Stimulated activated CD4-positive, alpha-beta T cell treated with anti-CD3 and anti-CD28 coated beads, Interleukin-12 subunit alpha, Interleukin-12 subunit beta, amount 100 ng/mL, for 4 hours (primary cell): ENCODE measurements around the gene PSEN1.
"Not testable (repeated sequence)": the region's sequence is repeated elsewhere in the genome, so short reads cannot be mapped to it uniquely, and the experiment has no call there.

ENCODE experiments used
- DNase-seq: peaks from one replicate; pipeline ENCODE4 v3.0.0-alpha.2; 2020

PSEN1 gene

DNA sequence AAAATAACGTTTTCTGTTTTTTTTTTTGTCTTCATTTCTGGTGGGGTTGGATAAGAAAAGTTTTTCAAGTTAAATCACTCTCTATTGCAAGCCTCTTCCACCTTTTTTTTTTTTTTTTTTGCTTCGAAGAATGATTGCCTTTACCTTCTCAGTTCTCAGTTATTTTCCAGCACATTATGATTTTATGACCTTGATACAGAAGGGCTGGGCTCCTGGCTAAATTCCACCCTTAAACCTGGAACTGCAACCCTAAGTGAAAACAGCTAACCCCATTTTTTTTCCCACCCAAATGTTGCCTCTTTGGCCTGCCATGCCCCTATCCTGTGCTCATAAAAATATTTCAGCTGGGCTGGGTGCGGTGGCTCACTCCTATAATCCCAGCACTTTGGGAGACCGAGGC is 31.4 kb downstream of the PSEN1 start:
- DNase-seq = no peak

DNA sequence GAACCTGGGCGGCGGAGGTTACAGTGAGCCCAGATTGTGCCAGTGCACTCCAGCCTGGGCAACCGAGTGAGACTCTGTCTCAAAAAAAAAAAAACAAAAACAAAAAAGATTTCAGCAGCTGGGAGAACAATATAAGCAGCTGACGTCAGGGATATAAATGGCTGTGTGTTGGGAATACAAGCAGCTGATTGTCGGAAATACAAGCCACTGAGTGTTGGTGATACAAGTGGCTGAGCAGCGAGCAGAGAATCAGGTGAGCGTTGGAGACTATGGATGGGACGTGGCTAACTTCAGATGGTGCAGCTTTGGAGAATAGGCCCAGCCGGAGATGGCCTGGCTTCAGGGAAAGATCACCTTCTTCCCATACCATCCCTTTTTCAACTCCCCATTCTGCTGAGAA is 32.0 kb downstream of the PSEN1 start:
- no peak for DNase-seq

DNA sequence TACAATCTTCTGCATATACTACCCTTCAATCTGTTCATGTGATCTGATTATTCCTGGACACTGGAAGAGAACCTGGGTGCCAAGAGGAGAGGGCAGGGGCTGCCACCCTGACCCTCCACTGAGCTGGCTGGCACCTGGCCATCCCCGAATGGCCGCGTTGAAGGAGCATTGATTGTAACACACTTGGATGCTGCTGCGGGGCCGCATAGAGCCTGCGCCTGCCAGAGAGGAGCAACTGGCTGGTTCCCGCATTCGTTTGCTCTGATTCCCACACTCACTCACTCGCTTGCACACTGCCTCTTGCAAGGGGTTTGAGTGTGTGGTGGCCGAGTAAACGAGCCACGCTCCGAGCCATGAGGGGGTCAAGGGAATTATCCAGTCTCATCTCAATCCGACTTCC is 32.4 kb downstream of the PSEN1 start:
- no peak for DNase-seq

DNA sequence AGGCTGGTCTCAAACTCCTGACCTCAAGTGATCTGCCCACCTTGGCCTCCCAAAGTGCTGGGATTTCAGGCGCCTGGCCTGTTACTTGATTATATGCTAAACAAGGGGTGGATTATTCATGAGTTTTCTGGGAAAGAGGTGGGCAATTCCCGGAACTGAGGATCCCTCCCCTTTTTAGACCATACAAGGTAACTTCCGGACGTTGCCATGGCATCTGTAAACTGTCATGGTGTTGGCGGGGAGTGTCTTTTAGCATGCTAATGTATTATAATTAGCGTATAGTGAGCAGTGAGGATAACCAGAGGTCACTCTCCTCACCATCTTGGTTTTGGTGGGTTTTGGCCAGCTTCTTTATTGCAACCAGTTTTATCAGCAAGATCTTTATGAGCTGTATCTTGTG is 33.5 kb downstream of the PSEN1 start:
- DNase-seq = not testable (repeated sequence)

DNA sequence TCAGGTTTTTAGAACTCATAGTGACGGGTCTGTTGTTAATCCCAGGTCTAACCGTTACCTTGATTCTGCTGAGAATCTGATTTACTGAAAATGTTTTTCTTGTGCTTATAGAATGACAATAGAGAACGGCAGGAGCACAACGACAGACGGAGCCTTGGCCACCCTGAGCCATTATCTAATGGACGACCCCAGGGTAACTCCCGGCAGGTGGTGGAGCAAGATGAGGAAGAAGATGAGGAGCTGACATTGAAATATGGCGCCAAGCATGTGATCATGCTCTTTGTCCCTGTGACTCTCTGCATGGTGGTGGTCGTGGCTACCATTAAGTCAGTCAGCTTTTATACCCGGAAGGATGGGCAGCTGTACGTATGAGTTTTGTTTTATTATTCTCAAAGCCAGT is 34.4 kb downstream of the PSEN1 start:
- no peak for DNase-seq

DNA sequence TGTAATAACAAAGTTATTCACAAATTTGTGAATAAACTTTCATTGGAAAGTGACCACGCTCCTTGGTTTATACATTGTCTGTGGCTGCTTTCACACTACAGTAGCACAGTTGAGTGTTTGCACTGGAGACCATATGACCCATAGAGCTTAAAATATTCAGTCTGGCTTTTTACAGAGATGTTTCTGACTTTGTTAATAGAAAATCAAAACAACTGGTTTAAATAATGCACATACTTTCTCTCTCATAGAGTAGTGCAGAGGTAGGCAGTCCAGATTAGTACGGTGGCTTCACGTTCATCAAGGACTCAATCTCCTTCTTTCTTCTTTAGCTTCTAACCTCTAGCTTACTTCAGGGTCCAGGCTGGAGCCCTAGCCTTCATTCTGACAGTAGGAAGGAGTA is 36.2 kb downstream of the PSEN1 start:
- no peak for DNase-seq

DNA sequence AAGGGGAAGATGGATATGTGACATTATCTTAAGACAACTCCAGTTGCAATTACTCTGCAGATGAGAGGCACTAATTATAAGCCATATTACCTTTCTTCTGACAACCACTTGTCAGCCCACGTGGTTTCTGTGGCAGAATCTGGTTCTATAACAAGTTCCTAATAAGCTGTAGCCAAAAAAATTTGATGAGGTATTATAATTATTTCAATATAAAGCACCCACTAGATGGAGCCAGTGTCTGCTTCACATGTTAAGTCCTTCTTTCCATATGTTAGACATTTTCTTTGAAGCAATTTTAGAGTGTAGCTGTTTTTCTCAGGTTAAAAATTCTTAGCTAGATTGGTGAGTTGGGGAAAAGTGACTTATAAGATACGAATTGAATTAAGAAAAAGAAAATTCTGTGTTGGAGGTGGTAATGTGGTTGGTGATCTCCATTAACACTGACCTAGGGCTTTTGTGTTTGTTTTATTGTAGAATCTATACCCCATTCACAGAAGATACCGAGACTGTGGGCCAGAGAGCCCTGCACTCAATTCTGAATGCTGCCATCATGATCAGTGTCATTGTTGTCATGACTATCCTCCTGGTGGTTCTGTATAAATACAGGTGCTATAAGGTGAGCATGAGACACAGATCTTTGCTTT is 36.9 kb downstream of the PSEN1 start:
- DNase-seq = no peak

DNA sequence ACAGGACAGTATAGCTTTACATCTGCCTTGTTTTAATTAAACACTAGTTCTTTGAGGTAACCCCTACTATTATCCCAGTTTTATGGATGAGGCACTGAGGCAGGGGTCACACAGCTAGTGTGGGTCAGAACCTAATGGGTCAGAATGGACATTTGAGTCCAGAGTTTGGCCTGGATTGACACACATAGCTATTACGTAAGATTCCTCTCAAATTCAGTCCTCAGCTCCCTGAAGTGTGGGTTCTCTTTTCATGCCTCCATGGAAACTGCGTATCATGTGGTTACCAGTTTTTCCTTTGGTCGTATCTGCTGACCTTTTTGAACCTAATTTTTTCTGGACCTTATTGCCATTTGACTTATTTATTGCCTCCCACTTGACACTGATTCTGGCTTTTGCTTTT is 40.4 kb downstream of the PSEN1 start:
- no peak for DNase-seq

DNA sequence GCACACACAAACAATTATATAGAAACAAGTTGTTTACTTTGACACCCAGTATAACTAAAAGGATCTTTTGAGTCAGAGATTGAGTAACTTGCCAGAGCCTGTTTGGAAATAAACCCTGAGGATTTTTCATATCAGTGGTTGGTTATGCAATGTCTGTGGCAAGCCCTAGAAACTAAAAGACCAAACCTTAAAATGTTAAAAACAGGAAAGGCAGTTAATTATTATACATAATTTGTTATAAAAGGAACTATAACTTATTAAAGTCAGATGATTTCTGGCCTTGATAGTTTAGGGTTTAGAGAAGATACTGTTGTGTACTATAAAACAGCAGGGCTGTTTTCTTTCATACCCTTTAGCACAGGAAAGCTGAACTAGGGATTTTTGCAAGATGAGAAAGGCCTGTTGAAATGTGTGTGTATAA is 44.1 kb downstream of the PSEN1 start:
- DNase-seq = no peak

DNA sequence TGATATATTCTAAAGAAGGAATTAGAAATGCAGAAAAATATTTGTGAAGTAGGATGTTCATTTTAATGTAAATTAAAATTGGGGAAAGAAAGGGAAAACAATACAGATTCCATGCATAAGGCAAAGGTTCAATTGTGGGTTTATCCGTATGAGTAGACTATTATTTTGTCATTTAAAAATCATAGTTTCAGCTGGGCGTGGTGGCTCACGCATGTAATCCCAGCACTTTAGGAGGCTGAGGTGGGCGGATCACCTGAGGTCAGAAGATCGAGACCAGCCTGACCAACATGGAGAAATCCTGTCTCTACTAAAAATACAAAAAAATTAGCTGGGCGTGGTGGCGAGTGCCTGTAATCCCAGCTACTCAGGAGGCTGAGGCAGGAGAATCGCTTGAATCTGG is 44.7 kb downstream of the PSEN1 start:
- not testable (repeated sequence) for DNase-seq

DNA sequence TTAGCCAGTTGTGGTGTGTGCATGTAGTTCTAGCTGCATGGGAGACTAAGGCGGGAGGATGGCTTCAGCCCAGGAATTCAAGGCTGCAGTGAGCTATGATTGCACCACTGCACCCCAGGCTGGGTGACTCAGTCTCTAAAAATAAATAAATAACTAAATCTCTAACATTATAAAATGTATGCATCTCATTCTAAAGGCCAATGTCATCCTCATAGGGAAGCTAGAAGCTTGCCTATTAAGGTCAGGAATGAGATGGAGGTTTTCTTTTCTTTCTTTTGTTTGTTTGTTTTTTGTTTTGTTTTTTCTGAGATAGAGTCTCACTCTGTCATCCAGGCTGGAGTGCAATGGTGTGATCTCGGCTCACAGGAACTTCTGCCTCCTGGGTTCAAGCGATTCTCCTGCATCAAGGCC is 52.2 kb downstream of the PSEN1 start:
- no peak for DNase-seq

DNA sequence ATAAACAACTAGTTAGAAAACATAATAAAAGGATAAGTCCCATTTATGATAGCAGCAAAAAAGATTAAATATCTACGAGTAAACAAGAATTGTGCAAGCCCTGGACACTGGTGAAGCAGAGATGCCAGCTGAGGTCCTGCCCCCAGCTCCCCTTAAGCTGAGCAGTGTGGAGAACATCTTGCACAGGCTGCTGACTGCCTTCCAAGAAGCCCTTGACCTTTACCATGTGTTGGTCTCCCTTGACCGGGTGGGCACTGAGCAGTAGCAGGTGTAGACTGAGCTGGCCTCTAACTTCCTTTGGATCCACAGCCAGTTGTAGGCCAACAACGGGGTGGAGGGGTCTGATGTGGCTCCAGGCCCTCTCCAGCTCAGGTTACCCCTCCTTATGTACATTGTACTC is 53.3 kb downstream of the PSEN1 start:
- no peak for DNase-seq

DNA sequence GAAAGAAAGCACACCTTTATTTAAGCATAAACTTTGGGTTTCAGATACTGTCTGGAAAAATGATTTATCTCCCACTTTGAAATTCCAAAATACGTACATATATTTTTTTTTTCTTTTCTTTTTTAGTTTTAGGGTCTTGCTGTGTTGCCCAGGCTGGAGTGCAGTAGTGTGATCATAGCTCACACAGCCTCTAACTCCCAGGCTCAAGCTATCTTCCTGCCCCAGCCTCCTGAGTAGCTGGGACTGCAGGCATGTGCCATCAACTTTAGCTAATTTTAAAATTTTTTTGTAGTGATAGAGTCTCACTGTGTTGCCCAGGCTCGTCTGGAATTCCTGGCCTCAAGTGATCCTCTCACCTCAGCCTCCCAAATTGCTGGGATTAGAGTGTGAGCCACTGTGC is 55.1 kb downstream of the PSEN1 start:
- no peak for DNase-seq

DNA sequence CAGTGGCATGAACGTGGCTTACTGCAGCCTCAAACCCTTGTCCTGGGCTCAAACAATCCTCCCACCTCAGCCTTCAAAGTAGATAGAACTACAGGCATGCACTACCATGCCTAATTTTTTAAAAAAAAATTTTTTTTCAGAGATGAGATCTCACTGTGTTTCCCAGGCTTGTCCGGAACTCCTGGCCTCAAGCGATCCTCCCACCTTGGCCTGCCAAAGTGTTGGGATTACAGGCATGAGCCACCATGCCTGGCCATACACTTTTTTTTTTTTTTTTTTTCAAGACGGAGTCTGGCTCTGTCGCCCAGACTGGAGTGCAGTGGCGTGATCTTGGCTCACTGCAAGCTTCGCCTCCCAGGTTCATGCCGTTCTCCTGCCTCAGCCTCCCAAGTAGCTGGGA is 58.0 kb downstream of the PSEN1 start:
- DNase-seq = not testable (repeated sequence)

DNA sequence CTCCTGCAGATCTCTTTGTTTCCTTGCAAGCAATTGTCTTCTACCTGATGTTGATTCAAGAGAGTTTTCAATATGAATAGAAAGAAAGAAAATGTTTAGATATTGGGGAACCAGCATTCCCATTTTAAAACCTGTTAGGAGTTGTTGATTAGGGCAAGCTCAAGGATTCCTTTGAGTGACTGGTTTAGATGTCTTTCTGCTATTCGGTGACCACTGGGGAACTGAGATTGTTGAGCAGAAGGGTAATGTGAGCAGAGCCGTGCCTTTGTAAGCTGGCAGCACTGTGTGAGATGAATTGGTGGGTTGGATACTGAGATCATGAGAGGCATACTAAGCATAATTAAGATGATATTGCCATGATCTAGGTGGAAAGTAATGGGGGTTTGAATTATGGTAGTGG is 61.9 kb downstream of the PSEN1 start:
- DNase-seq = no peak

DNA sequence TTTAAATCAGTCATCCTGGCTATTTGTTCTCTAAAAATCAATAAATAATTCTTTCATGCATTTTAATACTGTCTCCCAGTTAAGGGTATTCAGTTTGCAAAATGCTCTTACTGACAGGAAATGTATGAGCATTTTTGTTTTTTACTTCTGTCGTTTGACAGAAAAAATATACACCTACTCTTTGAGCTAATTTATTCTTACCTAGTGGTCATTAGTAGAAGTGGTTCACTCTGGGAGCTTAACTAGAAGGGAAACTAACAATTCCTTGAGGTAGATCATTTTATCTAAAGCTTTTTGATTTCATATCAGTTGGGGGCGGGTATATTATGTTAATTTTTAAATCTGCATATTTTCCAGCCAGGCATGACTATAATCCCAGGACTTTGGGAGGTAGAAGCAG is 67.2 kb downstream of the PSEN1 start:
- DNase-seq = no peak

DNA sequence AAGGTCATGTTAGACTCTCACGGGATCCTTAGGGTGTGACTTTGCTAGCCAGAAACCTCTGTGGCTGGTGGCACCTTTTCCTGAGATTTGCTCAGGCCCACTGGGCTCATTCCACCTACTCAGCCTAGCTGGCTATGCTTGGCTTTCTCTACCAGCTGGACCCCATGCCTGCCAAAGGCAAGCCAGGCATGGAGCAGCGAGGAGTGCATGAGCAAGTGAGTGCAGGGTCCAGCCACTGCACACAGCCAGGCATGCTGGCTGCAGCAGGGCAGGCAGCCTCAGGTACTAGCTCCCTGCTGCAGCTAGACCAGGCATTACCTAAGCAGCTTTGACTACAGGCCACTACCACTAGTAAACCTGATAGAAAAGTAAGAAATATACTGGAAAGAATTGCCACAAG is 71.3 kb downstream of the PSEN1 start:
- DNase-seq = no peak

DNA sequence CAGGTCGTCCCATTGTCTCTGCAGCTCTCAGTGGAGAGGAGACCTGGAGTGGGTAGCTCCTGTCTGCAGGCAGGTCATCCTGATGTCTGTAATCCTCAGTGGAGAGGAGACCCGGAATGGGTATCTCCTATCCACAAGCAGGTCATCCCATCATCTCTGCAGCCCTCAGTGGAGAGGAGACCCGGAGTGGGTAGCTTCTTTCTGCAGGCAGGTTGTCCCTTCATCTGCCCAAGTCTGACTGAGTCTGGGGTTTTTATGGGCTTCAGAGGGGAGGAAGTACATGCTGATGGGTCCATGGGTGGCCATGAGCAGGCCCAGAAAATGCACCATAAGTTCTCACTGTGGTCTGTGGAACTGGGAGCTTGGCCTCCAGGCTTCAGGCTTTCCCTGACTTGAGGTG is 72.1 kb downstream of the PSEN1 start:
- no peak for DNase-seq

DNA sequence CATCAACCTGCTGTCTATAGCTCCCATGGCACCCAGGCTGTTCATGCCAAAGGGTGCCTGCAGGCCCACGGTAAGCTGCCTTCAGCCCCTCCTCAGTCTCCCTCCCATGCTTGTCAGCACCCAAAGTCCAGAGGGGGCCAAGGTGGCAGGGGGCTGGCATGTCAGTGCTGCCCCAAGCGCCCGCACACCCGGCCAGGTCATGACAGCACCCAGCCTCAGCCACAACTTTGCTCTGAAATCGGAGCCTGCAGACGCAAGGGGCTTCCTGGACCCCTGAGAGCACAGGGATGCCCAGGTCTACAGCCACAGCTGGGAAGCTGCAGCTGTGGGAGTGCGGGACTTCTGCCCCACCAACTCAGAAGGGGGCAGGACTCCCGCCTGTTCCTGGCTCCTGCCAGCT is 72.5 kb downstream of the PSEN1 start:
- DNase-seq = no peak

DNA sequence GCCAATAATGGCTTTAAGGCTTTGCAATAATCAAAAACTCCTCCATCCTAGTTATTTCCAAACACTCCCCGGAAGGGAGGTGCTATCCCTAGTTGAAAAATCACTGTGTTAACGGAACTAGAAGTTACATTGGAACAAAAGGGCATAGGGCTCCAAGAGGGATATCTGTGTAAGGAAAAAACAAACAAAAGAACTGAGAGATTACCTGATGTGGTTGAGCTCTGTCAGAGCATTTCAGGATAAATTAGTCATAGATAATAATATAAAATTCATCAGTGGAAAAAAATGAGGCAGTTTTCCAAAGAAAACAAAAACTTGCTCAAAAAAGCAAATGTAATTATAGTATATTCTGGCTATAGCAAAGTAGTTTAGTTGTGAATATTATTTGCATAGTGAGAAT is 73.6 kb downstream of the PSEN1 start:
- no peak for DNase-seq

DNA sequence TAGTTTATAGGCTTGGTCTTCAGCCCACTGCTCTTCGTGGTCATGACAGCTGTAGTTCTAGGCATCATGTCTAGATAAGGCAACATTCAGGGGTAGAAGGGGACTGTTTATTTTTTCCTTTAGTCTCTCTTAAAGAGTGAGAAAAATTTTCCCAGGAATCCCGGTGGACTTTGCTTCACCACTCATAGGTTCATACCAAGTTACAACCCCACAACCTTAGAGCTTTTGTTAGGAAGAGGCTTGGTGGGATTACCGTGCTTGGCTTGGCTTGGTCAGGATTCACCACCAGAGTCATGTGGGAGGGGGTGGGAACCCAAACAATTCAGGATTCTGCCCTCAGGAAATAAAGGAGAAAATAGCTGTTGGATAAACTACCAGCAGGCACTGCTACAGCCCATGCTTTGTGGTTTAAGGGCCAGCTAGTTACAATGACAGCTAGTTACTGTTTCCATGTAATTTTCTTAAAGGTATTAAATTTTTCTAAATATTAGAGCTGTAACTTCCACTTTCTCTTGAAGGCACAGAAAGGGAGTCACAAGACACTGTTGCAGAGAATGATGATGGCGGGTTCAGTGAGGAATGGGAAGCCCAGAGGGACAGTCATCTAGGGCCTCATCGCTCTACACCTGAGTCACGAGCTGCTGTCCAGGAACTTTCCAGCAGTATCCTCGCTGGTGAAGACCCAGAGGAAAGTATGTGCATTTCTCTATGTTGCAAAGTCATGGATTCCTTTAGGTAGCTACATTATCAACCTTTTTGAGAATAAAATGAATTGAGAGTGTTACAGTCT is 75.1 kb downstream of the PSEN1 start:
- no peak for DNase-seq

DNA sequence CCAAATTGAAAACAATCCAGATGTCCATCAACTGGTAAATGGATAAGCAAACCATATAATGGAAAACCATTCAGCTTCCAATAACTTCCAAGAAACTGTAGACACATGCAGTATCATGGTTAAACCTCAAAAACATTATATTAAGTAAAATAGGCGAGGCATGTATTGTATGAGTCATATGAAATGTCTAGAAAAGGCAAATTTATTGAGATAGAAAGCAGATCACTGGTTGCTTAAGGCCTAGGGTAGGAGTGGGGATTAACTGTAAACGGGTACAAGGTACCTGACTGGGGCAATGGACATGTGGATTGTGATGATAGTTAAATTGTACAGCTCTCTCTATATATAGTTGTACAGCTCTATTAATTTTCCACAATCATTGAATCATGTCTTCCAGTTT is 79.7 kb downstream of the PSEN1 start:
- no peak for DNase-seq

DNA sequence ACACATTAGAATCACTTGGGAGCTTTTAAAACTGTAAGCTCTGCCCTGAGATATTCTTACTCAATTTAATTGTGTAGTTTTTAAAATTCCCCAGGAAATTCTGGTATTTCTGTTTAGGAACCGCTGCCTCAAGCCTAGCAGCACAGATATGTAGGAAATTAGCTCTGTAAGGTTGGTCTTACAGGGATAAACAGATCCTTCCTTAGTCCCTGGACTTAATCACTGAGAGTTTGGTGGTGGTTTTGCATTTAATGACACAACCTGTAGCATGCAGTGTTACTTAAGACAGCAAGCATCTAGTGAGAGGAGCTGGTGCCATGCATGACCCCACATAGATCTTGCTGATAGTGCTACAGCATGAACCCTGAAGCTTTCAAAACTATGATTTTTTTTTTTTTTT is 81.1 kb downstream of the PSEN1 start:
- DNase-seq = no peak

DNA sequence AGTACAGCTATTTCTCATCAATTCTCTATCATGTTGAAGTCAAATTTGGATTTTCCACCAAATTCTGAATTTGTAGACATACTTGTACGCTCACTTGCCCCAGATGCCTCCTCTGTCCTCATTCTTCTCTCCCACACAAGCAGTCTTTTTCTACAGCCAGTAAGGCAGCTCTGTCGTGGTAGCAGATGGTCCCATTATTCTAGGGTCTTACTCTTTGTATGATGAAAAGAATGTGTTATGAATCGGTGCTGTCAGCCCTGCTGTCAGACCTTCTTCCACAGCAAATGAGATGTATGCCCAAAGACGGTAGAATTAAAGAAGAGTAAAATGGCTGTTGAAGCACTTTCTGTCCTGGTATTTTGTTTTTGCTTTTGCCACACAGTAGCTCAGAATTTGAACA is 83.8 kb downstream of the PSEN1 start:
- no peak for DNase-seq

DNA sequence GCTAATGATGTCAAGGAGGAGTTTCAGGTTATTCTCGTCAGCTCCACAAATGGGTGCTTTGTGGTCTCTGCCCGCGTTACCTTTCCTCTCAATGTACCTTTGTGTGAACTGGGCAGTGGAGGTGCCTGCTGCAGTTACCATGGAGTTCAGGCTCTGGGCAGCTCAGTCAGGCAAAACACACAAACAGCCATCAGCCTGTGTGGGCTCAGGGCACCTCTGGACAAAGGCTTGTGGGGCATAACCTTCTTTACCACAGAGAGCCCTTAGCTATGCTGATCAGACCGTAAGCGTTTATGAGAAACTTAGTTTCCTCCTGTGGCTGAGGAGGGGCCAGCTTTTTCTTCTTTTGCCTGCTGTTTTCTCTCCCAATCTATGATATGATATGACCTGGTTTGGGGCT is 84.3 kb downstream of the PSEN1 start:
- no peak for DNase-seq
